ENCODE results near the gene KAT7.

KAT7 gene

DNA sequence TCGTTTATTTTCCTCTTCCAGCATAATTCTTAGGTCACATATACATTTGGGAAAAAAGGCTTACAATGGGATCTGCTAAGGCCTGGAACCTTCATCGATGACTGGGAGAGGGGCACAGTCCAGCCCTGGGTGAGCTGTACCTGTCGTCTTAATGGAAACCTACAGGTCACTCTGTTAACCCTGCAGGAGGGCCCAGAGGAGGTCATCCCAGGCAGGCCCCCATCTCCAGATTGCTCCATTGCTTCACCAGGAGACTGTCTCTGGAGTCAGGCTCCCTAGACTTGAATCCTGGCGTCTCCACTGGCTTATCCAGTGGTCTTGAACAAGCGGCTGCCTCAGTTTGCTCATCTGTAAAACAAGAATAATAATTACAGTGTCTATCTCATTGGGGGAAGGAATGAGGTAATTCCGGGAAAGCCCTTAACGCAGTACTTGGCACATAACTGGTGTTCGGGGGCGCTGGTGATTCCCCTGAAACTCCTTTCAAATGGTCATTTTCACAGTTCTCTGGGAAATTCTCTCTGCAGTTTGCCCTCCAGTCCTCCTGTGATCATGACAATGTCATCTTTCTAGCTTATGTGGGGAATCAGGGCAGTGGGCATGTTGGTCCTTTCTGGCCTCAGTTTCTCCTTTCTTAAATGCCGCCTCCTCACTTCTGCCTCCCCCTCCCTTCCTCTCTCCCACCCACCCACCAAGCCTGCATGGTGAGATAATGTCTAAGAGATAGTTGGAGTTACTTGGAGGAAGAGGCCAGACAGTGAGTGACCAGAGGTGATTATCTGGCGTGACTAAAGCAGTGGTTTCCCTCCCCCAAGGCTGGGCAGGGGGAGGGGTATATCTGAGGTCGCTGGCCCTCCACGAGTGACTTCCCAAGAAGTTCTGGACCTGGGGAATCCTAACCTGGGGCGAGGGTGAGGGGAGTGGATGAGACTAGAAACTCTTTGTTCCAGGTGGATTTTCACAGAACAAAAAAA lies 90.7 kb downstream of the KAT7 start:
- TF ChIP-seq, protein P1, sequence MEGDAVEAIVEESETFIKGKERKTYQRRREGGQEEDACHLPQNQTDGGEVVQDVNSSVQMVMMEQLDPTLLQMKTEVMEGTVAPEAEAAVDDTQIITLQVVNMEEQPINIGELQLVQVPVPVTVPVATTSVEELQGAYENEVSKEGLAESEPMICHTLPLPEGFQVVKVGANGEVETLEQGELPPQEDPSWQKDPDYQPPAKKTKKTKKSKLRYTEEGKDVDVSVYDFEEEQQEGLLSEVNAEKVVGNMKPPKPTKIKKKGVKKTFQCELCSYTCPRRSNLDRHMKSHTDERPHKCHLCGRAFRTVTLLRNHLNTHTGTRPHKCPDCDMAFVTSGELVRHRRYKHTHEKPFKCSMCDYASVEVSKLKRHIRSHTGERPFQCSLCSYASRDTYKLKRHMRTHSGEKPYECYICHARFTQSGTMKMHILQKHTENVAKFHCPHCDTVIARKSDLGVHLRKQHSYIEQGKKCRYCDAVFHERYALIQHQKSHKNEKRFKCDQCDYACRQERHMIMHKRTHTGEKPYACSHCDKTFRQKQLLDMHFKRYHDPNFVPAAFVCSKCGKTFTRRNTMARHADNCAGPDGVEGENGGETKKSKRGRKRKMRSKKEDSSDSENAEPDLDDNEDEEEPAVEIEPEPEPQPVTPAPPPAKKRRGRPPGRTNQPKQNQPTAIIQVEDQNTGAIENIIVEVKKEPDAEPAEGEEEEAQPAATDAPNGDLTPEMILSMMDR (IDR thresholded peaks at IDR 0.05; ENCODE audit: insufficient read depth, low read length, poor library complexity, severe bottlenecking) = no peak
- no peak for DNase-seq (ENCODE audit: extremely low read depth, insufficient read length)
- H3K4me3 ChIP-seq (replicated peaks; ENCODE audit: low read depth, low read length) = no peak overlapping the region
- H3K27me3 ChIP-seq (replicated peaks; ENCODE audit: control insufficient read depth, insufficient read depth, low read length) = no peaks in the 10 kb centered on the region; the same call in none of the 2 replicates
- no peaks in the 10 kb centered on the region for H3K36me3 ChIP-seq (ENCODE audit: control insufficient read depth, insufficient read depth, low read length)

DNA sequence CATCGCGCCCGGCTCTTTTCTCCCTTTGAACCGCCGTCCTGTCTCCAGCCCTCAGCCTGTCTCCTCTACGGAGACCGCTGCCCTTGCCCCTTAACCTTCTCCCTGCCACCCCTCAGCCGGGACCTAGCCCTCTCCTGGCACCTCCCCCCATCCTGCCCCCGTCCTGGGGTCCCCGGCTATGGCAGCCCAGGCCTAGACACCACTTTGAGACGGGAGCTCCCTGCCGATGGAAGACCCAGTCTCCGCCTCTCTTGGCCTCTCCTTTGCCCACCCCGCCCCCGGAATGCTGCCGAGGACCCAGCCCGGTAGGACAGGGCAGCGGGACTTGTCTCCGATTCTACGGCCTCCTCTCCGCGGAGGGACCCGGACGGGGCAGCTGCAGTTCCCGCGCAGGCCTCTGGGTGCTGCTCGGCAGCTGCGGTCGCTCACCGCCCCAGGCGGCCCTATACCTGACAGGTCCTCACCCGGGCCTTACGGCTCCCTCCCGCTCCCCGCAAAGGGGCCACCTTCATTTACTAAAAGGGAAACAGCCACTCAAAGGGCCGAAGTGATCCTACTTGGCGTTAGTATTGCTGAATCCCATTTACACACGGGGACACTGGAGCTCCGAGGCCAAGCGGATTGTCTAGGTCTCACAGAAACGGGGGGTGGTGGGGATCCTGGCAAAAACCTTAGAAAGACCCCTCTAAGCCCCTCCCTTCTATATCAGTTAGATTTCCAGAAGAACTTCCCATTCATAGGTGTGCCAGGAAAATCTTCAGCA lies 92.0 kb downstream of the KAT7 start:
- Histone ChIP-seq H3K4me3 (replicated peaks; ENCODE audit: low read depth, low read length) (no peak overlapping the region), H3K27me3 (replicated peaks; ENCODE audit: control insufficient read depth, insufficient read depth, low read length) (no peaks in the 10 kb centered on the region; the same call in none of the 2 replicates), H3K36me3 (ENCODE audit: control insufficient read depth, insufficient read depth, low read length) (no peaks in the 10 kb centered on the region)
- peak; percentile 64 for DNase-seq (ENCODE audit: extremely low read depth, insufficient read length)
- TF ChIP-seq, protein P1 (IDR thresholded peaks at IDR 0.05; ENCODE audit: insufficient read depth, low read length, poor library complexity, severe bottlenecking) = peak; percentile 97

DNA sequence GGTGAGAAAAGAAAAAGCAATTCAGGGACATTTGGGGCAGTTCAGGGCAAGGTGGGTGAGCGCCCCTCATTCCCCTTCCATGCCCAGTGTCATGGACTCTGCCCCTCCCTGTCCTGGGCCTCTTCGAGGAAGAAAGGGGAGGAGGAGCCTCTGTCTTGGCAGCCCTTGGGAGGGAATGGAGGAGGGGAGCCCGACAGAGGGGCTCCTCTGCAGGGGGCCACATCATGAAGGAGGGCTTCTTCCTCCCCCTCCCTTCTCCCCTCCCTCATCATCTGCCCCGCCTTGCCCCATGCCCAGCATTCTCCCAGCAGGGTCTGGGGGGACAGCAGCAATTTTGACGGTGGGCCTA lies 92.5 kb downstream of the KAT7 start:
- H3K27me3 ChIP-seq (replicated peaks; ENCODE audit: control insufficient read depth, insufficient read depth, low read length) = no peaks in the 10 kb centered on the region; the same call in none of the 2 replicates

DNA sequence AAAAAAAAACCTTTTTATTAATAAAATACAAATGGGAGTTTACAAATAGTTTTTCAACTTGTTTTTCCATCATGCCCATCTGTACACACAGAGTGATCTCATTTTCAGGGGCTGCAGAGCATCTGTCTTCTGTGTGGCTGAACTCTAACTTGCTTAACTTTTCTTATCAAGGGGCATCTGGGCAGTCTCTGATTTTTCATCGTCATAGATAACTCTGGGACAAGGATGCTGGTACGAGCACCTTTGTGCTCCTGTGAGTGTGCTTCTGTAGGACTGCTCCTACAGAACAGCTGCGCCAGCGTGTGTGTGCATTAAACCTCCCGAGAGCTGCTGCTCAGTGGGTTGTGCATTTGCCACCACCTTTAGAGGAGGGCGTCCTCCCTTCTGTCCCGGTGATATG lies 94.0 kb downstream of the KAT7 start:
- no peak for DNase-seq (ENCODE audit: extremely low read depth, insufficient read length)
- H3K27me3 ChIP-seq (replicated peaks; ENCODE audit: control insufficient read depth, insufficient read depth, low read length) = no peaks in the 10 kb centered on the region; the same call in none of the 2 replicates
- H3K36me3 ChIP-seq (ENCODE audit: control insufficient read depth, insufficient read depth, low read length) = no peaks in the 10 kb centered on the region
- H3K4me3 ChIP-seq (replicated peaks; ENCODE audit: low read depth, low read length) = no peak overlapping the region
- TF ChIP-seq, protein P1 (IDR thresholded peaks at IDR 0.05; ENCODE audit: insufficient read depth, low read length, poor library complexity, severe bottlenecking) = no peak

More for the DNA sequence above, 92.5 kb downstream of the KAT7 start:
- Histone ChIP-seq H3K36me3 (ENCODE audit: control insufficient read depth, insufficient read depth, low read length) (no peaks in the 10 kb centered on the region), H3K4me3 (replicated peaks; ENCODE audit: low read depth, low read length) (no peak overlapping the region)
- TF ChIP-seq, protein P1 (IDR thresholded peaks at IDR 0.05; ENCODE audit: insufficient read depth, low read length, poor library complexity, severe bottlenecking) = no peak
- no peak for DNase-seq (ENCODE audit: extremely low read depth, insufficient read length)
